ENCODE data around the gene CNOT2.

GRCh38 chr12:70383484-70383883 is 140.3 kb downstream of the CNOT2 start:
- TF ChIP-seq ISL1 (CRISPR knock-in tag; IDR thresholded peaks at IDR 0.05) = no peak
- TF ChIP-seq, protein P1, sequence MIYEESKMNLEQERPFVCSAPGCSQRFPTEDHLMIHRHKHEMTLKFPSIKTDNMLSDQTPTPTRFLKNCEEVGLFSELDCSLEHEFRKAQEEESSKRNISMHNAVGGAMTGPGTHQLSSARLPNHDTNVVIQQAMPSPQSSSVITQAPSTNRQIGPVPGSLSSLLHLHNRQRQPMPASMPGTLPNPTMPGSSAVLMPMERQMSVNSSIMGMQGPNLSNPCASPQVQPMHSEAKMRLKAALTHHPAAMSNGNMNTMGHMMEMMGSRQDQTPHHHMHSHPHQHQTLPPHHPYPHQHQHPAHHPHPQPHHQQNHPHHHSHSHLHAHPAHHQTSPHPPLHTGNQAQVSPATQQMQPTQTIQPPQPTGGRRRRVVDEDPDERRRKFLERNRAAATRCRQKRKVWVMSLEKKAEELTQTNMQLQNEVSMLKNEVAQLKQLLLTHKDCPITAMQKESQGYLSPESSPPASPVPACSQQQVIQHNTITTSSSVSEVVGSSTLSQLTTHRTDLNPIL (CRISPR knock-in tag; IDR thresholded peaks at IDR 0.05; ENCODE audit: low read depth) = no peak
- no peak for TF ChIP-seq RARB (CRISPR knock-in tag; IDR thresholded peaks at IDR 0.05)
- TF ChIP-seq ZFP3 (CRISPR knock-in tag; IDR thresholded peaks at IDR 0.05) = no peak
- TF ChIP-seq TOX (CRISPR knock-in tag; IDR thresholded peaks at IDR 0.05; ENCODE audit: borderline replicate concordance) = no peak
- no peak for TF ChIP-seq ZNF70 (CRISPR knock-in tag; IDR thresholded peaks at IDR 0.05)

All from SK-N-SH treated with all-trans-retinoic acid at 6 μM for 48 hours (cell line).